Panc1 (cell line): ENCODE measurements around the gene LRCH1. TPM values are rescaled to one million over a fixed set of nuclear protein-coding genes. Genes with fewer than 3 reads are reported as not detected.

Experiments used
- ATAC-seq: fragments of 200-7000 bp; cut with Tn5 transposase; 2 replicates; pipeline ENCODE4 v1.9.1; 2020; ENCODE audit warnings: mild to moderate bottlenecking, moderate library complexity
- BruUV-seq: library from RNA; stranded (reverse); fragments of 400-500 nt; replicated peaks from 2 replicates; lab custom pipeline; 2021; lab: Mats Ljungman, UMichigan
- CTCF ChIA-PET: fragments of 300-600 bp; sonication (Branson Sonifier 250); formaldehyde crosslinking; loops from one replicate; lab custom pipeline; 2022; ENCODE audit warnings: antibody characterized with exemption; lab: Charles Lee
- POLR2A ChIA-PET: fragments of 300-600 bp; sonication (Branson Sonifier 250); formaldehyde crosslinking; loops from one replicate; lab custom pipeline; 2022; ENCODE audit warnings: antibody characterized with exemption; lab: Charles Lee
- DNase-seq: peaks from one replicate; pipeline ENCODE4 v3.0.0-alpha.2; 2010; ENCODE audit warnings: low read depth, low spot score
- H3K27ac ChIP-seq: 2 replicates; pipeline ENCODE4 v1.5.1; 2011; ENCODE audit warnings: mild to moderate bottlenecking, low read length, inconsistent platforms
- H3K27me3 ChIP-seq: fragments of 200-500 bp; sonication (Bioruptor generic); 2 replicates; pipeline ENCODE4 v1.6.0; 2014; ENCODE audit warnings: low read length, inconsistent platforms; ENCODE audit not compliant: control insufficient read depth, insufficient read depth
- H3K36me3 ChIP-seq: fragments of 200-500 bp; sonication (Bioruptor generic); 2 replicates; pipeline ENCODE4 v1.5.1; 2014; ENCODE audit warnings: inconsistent platforms, mild to moderate bottlenecking, low read length, moderate library complexity; ENCODE audit not compliant: control insufficient read depth, insufficient read depth
- H3K4me1 ChIP-seq: 2 replicates; pipeline ENCODE4 v1.5.1; 2011; ENCODE audit warnings: inconsistent platforms, mild to moderate bottlenecking, low read length, moderate library complexity; ENCODE audit not compliant: control insufficient read depth, insufficient read depth
- H3K4me3 ChIP-seq, 2 experiments: 2 replicates each; pipeline ENCODE4 v1.5.1; 2011 to 2012; ENCODE audit warnings: low read depth in 2 of 2, low read length in 2 of 2, mild to moderate bottlenecking in 2 of 2, inconsistent platforms in 1 of 2, moderate library complexity in 1 of 2
- H3K9me3 ChIP-seq: fragments of 200-500 bp; sonication (Bioruptor generic); 2 replicates; pipeline ENCODE4 v1.5.1; 2014; ENCODE audit warnings: low read depth, mild to moderate bottlenecking, inconsistent platforms, low read length, moderate library complexity; ENCODE audit not compliant: control insufficient read depth, insufficient read depth
- POLR2AphosphoS5 ChIP-seq: IDR thresholded peaks from 2 replicates; pipeline ENCODE4 v1.6.1; 2012; ENCODE audit warnings: mild to moderate bottlenecking, low read depth, low read length, moderate library complexity
- SIN3A ChIP-seq: IDR thresholded peaks from 2 replicates; pipeline ENCODE4 v1.6.1; 2012; ENCODE audit warnings: low read depth, mild to moderate bottlenecking, low read length, moderate library complexity, borderline replicate concordance; ENCODE audit not compliant: insufficient read depth
- TCF7L2 ChIP-seq: IDR thresholded peaks from 2 replicates; pipeline ENCODE4 v1.6.1; 2011; ENCODE audit warnings: mild to moderate bottlenecking, low read depth, low read length, inconsistent platforms
- in situ Hi-C: cut with HindIII; loops from 2 replicates; pipeline ENCODE4 v1.10.0; 2016; ENCODE audit warnings: low sequenced_read_pairs, low pct_unique_long_range_greater_than_20kb
- intact Hi-C: fragments of 100-400 bp; cut with micrococcal nuclease; formaldehyde crosslinking; loops from one replicate; pipeline ENCODE4 v1.10.0; 2022; ENCODE audit not compliant: unreplicated experiment
- total RNA-seq: library from RNA; stranded (reverse); gene quantifications from one replicate; pipeline ENCODE4 v1.2.1, GENCODE V29; 2021; ENCODE audit not compliant: unreplicated experiment
- TF ChIP-seq, protein P1 (sequence below): fragments of 450-650 bp; IDR thresholded peaks from 2 replicates; pipeline ENCODE4 v1.5.1; 2017; ENCODE audit warnings: mild to moderate bottlenecking
- TF ChIP-seq, protein P2 (sequence below), 2 experiments: IDR thresholded peaks; 2 replicates each; pipeline ENCODE4 v1.6.1; 2011 to 2012; ENCODE audit warnings: low read depth in 2 of 2, control low read depth in 1 of 2, low read length in 1 of 2, mild to moderate bottlenecking in 1 of 2, moderate library complexity in 1 of 2; ENCODE audit not compliant: insufficient read depth in 1 of 2

The LRCH1 gene
- total RNA-seq, 1 experiment from 2014 or later: 7.9 TPM

DNA sequence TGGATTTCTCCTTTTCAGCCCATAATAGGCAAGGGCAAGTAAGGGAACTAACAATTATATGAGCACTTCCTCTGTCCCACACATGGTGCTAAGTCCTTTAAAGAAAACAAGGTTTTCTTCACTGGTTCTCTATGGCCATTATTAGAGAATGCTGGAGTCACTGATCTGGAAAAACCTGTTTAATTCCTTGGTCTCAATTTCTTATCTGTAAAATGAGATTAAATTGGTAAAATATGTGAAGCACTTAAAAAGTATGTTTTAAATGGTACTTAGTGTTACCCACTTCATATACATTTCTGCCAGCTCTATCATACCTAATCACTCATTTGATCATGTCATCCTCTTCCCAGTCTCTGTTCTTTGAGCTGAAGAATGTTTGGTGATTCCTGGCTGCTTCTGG lies 39.4 kb downstream of the LRCH1 start:
- POLR2A ChIA-PET: no interaction called here
- no TSS peak for BruUV-seq
- in situ Hi-C loops: no loop called here

DNA sequence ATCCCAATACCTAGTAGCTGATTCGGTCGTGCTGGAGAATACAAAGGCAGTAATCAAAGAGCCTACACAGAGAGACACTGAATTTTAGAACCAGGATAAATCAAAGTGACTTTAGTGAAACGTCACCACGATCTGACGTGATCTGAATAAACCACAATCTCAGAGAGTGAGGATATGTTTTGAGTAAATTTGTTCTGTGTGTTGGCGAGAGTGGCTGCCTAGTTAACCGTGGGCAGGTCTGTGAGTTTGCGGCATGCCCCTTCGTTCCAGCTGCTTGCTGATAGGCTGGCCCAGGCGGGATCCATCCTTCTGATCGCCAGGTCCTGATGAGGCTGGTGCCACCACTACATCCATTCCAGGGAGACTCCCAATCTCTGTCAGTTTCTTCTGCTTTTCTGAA lies 40.4 kb downstream of the LRCH1 start:
- Histone ChIP-seq H3K4me3 (no peak overlapping the region), H3K27me3 (no peaks in the 10 kb centered on the region), H3K36me3 (no peaks in the 10 kb centered on the region), H3K9me3 (no peaks in the 10 kb centered on the region), H3K27ac (no peak overlapping the region), H3K4me1 (no peaks in the 10 kb centered on the region)
- BruUV-seq: no TSS peak
- in situ Hi-C loops: no loop called here
- intact Hi-C loops: no loop called here
- TF ChIP-seq, protein P1, sequence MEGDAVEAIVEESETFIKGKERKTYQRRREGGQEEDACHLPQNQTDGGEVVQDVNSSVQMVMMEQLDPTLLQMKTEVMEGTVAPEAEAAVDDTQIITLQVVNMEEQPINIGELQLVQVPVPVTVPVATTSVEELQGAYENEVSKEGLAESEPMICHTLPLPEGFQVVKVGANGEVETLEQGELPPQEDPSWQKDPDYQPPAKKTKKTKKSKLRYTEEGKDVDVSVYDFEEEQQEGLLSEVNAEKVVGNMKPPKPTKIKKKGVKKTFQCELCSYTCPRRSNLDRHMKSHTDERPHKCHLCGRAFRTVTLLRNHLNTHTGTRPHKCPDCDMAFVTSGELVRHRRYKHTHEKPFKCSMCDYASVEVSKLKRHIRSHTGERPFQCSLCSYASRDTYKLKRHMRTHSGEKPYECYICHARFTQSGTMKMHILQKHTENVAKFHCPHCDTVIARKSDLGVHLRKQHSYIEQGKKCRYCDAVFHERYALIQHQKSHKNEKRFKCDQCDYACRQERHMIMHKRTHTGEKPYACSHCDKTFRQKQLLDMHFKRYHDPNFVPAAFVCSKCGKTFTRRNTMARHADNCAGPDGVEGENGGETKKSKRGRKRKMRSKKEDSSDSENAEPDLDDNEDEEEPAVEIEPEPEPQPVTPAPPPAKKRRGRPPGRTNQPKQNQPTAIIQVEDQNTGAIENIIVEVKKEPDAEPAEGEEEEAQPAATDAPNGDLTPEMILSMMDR: no peak
- TF ChIP-seq SIN3A (no peak), TCF7L2 (no peak), POLR2AphosphoS5 (no peak)
- TF ChIP-seq, protein P2, sequence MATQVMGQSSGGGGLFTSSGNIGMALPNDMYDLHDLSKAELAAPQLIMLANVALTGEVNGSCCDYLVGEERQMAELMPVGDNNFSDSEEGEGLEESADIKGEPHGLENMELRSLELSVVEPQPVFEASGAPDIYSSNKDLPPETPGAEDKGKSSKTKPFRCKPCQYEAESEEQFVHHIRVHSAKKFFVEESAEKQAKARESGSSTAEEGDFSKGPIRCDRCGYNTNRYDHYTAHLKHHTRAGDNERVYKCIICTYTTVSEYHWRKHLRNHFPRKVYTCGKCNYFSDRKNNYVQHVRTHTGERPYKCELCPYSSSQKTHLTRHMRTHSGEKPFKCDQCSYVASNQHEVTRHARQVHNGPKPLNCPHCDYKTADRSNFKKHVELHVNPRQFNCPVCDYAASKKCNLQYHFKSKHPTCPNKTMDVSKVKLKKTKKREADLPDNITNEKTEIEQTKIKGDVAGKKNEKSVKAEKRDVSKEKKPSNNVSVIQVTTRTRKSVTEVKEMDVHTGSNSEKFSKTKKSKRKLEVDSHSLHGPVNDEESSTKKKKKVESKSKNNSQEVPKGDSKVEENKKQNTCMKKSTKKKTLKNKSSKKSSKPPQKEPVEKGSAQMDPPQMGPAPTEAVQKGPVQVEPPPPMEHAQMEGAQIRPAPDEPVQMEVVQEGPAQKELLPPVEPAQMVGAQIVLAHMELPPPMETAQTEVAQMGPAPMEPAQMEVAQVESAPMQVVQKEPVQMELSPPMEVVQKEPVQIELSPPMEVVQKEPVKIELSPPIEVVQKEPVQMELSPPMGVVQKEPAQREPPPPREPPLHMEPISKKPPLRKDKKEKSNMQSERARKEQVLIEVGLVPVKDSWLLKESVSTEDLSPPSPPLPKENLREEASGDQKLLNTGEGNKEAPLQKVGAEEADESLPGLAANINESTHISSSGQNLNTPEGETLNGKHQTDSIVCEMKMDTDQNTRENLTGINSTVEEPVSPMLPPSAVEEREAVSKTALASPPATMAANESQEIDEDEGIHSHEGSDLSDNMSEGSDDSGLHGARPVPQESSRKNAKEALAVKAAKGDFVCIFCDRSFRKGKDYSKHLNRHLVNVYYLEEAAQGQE (IDR thresholded peaks at IDR 0.05; ENCODE audit: insufficient read depth in 1 of 2, low read depth in 2 of 2, low read length in 1 of 2): no peak
- ChIA-PET POLR2A (no interaction called here), CTCF (no interaction called here)
- ATAC-seq (no peak), DNase-seq (no peak)

More for the DNA sequence above, 39.4 kb downstream of the LRCH1 start:
- TF ChIP-seq, protein P1: no peak
- TF ChIP-seq TCF7L2: no peak
- no peak for TF ChIP-seq SIN3A
- no peak for TF ChIP-seq POLR2AphosphoS5
- TF ChIP-seq, protein P2 (IDR thresholded peaks at IDR 0.05; ENCODE audit: insufficient read depth in 1 of 2, low read depth in 2 of 2, low read length in 1 of 2): no peak
- no peaks in the 10 kb centered on the region for H3K36me3 ChIP-seq
- no peak overlapping the region for H3K27ac ChIP-seq
- no peak for DNase-seq
- intact Hi-C loops: no loop called here
- no peak overlapping the region for H3K4me3 ChIP-seq
- CTCF ChIA-PET: no interaction called here
- H3K9me3 ChIP-seq: no peaks in the 10 kb centered on the region
- ATAC-seq: no peak
- H3K4me1 ChIP-seq: no peaks in the 10 kb centered on the region
- H3K27me3 ChIP-seq: no peaks in the 10 kb centered on the region
